Mammary epithelial cell (primary cell): ENCODE results near the gene SPX.

Experiments used
- EZH2 ChIP-seq: IDR thresholded peaks from 2 replicates; pipeline ENCODE4 v1.6.1; 2012; ENCODE audit warnings: low read length, inconsistent platforms, borderline replicate concordance
- TF ChIP-seq, protein P1 (sequence below), 2 donors: IDR thresholded peaks in 1 of 2; conservative IDR thresholded peaks in 1 of 2; 2 replicates each; pipeline ENCODE4 v1.5.1; 2011 to 2012; ENCODE audit warnings: inconsistent platforms in 2 of 2, low read length in 2 of 2, mild to moderate bottlenecking in 2 of 2, control low read depth in 1 of 2, low read depth in 1 of 2; ENCODE audit not compliant: insufficient read depth in 1 of 2; ENCODE audit errors: extremely low read depth in 1 of 2

DNA sequence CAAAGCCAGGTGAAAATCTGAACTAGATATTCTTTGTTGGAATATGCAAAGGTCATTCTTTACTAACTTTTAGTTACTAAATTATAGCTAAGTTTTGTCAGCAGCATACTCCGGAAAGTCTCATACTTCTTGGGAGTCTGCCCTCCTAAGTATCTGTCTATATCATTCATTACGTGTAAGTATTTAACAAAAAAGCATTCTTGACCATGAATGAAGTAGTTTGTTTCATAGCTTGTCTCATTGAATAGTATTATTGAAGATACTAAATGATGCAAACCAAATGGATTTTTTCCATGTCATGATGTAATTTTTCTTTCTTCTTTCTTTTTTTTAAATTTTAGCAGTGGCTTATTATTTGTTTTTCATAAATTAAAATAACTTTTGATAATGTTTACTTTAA lies 9.8 kb upstream of the SPX start:
- TF ChIP-seq, protein P1, sequence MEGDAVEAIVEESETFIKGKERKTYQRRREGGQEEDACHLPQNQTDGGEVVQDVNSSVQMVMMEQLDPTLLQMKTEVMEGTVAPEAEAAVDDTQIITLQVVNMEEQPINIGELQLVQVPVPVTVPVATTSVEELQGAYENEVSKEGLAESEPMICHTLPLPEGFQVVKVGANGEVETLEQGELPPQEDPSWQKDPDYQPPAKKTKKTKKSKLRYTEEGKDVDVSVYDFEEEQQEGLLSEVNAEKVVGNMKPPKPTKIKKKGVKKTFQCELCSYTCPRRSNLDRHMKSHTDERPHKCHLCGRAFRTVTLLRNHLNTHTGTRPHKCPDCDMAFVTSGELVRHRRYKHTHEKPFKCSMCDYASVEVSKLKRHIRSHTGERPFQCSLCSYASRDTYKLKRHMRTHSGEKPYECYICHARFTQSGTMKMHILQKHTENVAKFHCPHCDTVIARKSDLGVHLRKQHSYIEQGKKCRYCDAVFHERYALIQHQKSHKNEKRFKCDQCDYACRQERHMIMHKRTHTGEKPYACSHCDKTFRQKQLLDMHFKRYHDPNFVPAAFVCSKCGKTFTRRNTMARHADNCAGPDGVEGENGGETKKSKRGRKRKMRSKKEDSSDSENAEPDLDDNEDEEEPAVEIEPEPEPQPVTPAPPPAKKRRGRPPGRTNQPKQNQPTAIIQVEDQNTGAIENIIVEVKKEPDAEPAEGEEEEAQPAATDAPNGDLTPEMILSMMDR (conservative IDR thresholded peaks at IDR 0.05 in 1 of 2, IDR thresholded peaks at IDR 0.05 in 1 of 2; ENCODE audit: extremely low read depth in 1 of 2, insufficient read depth in 1 of 2, low read depth in 1 of 2, low read length in 2 of 2): no peak
- no peak for TF ChIP-seq EZH2
